DMS153 treated with DMSO at 0.1 percent for 48 hours (cell line): ENCODE measurements around the gene TENT5A.
A peak's percentile ranks its signal among the peaks of the same experiment; 100 is the strongest.

Experiments
- DNase-seq: peaks from one replicate; lab custom pipeline; 2025; ENCODE audit not compliant: unreplicated experiment; lab: John Stamatoyannopoulos, UW

TENT5A gene

GRCh38 chr6:81772741-81773140 is 20.3 kb upstream of the TENT5A start:
- no peak for DNase-seq

- no peak for DNase-seq
Measured at GRCh38 chr6:81771097-81771496, 18.6 kb upstream of the TENT5A start.

GRCh38 chr6:81770381-81770780 is 17.9 kb upstream of the TENT5A start:
- no peak for DNase-seq

- peak; percentile 37 for DNase-seq
Measured at GRCh38 chr6:81769824-81770223, 17.3 kb upstream of the TENT5A start.

- DNase-seq, result no peak
Measured at GRCh38 chr6:81768150-81768942, 15.9 kb upstream of the TENT5A start.

- no peak for DNase-seq
Measured at GRCh38 chr6:81767163-81767891, 14.8 kb upstream of the TENT5A start.

GRCh38 chr6:81766482-81767069 is 14.1 kb upstream of the TENT5A start:
- peak; percentile 77 for DNase-seq

GRCh38 chr6:81764531-81764930 is 12.1 kb upstream of the TENT5A start:
- no peak for DNase-seq

GRCh38 chr6:81763968-81764367 is 11.5 kb upstream of the TENT5A start:
- no peak for DNase-seq

GRCh38 chr6:81763051-81763450 is 10.6 kb upstream of the TENT5A start:
- no peak for DNase-seq

GRCh38 chr6:81762606-81763005 is 10.1 kb upstream of the TENT5A start:
- no peak for DNase-seq

- no peak for DNase-seq
Measured at GRCh38 chr6:81762132-81762531, 9.7 kb upstream of the TENT5A start.

- DNase-seq, result no peak
Measured at GRCh38 chr6:81761197-81761596, 8.7 kb upstream of the TENT5A start.

- no peak for DNase-seq
Measured at GRCh38 chr6:81759782-81760181, 7.3 kb upstream of the TENT5A start.

GRCh38 chr6:81758221-81758620 is 5.7 kb upstream of the TENT5A start:
- no peak for DNase-seq

- DNase-seq, result no peak
Measured at GRCh38 chr6:81756690-81757089, 4.2 kb upstream of the TENT5A start.

- no peak for DNase-seq
Measured at GRCh38 chr6:81755551-81755950, 3.1 kb upstream of the TENT5A start.

- DNase-seq, result no peak
Measured at GRCh38 chr6:81754906-81755305, 2.4 kb upstream of the TENT5A start.

- peak; percentile 72 for DNase-seq
Measured at GRCh38 chr6:81753711-81754577, 1.5 kb upstream of the TENT5A start.

GRCh38 chr6:81752921-81753710 is 635 bp upstream of the TENT5A start:
- peak; percentile 95 for DNase-seq
